Epithelial cell of esophagus (primary cell): ENCODE results near the gene CLSTN2.

Experiments
- DNase-seq: peaks from one replicate; pipeline ENCODE4 v3.0.0; 2010; ENCODE audit warnings: low read depth
- H3K4me3 ChIP-seq: 2 replicates; pipeline ENCODE4 v1.5.1; 2011; ENCODE audit warnings: mild to moderate bottlenecking, low read length, control low read depth
- CTCF ChIP-seq: IDR thresholded peaks from 2 replicates; pipeline ENCODE4 v1.5.1; 2011; ENCODE audit warnings: low read depth, mild to moderate bottlenecking, low read length, control low read depth, inconsistent platforms; ENCODE audit not compliant: insufficient read depth; ENCODE audit errors: missing control alignments

Gene CLSTN2

GRCh38 chr3:140323561-140323960 is 388.6 kb downstream of the CLSTN2 start:
- DNase-seq: no peak
- no peak for TF ChIP-seq CTCF
- H3K4me3 ChIP-seq: no peak overlapping the region

- H3K4me3 ChIP-seq: no peak overlapping the region
- no peak for TF ChIP-seq CTCF
- no peak for DNase-seq
Measured at GRCh38 chr3:140332131-140332530, 397.1 kb downstream of the CLSTN2 start.

GRCh38 chr3:140334132-140334929 is 399.3 kb downstream of the CLSTN2 start:
- DNase-seq: no peak
- H3K4me3 ChIP-seq: no peak overlapping the region
- no peak for TF ChIP-seq CTCF

- TF ChIP-seq CTCF: no peak
- no peak overlapping the region for H3K4me3 ChIP-seq
- DNase-seq: no peak
Measured at GRCh38 chr3:140336465-140336864, 401.5 kb downstream of the CLSTN2 start.

GRCh38 chr3:140338916-140339315 is 403.9 kb downstream of the CLSTN2 start:
- TF ChIP-seq CTCF: no peak
- H3K4me3 ChIP-seq: no peak overlapping the region
- no peak for DNase-seq

- H3K4me3 ChIP-seq: no peak overlapping the region
- no peak for DNase-seq
- no peak for TF ChIP-seq CTCF
Measured at GRCh38 chr3:140341203-140341602, 406.2 kb downstream of the CLSTN2 start.

GRCh38 chr3:140341817-140342403 is 406.9 kb downstream of the CLSTN2 start:
- DNase-seq: no peak
- no peak for TF ChIP-seq CTCF
- H3K4me3 ChIP-seq: no peak overlapping the region
